HG02623 (cell line): ENCODE data around the gene IL15.
"Not testable (repeated sequence)": the region's sequence is repeated elsewhere in the genome, so short reads cannot be mapped to it uniquely, and the experiment has no call there.

Experiments used
- ATAC-seq: cut with Tn5 transposase; IDR thresholded peaks from one replicate; pipeline ENCODE4 v1.9.1; 2021; ENCODE audit warnings: moderate library complexity; ENCODE audit not compliant: unreplicated experiment

Gene IL15, protein sequence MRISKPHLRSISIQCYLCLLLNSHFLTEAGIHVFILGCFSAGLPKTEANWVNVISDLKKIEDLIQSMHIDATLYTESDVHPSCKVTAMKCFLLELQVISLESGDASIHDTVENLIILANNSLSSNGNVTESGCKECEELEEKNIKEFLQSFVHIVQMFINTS

DNA sequence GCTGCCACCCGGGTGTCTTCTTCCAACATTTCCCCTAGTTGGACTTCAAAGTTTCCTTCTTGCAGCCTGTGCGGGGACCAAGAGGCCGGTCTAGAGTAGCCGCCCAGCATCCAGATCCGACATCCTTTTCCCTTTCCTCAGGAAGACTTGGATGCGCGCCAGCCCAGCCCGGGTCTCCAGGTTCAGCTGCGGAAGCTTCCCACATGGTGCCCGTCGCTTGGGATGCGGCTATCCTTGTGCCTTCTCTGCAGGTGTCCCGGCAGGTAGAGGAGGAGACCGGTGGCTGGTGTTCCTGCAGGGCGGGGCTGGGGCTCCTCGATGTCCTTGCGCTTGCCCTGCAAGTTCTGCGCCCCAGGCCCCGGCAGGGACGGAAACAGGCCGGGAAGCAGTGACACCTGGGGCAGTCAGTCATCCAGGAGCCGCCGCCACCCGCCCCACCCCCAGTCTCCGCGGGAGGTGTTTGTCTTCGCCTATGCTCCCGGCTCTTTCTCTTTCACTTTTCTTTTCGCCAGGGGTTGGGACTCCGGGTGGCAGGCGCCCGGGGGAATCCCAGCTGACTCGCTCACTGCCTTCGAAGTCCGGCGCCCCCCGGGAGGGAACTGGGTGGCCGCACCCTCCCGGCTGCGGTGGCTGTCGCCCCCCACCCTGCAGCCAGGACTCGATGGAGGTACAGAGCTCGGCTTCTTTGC, at the start of gene IL15:
TSS of gene IL15 (plus strand) at position 502 of the 689 bp plus-strand sequence. CDS start 82,882 bp downstream, outside the sequence.
- ATAC-seq, result peak; percentile 60

DNA sequence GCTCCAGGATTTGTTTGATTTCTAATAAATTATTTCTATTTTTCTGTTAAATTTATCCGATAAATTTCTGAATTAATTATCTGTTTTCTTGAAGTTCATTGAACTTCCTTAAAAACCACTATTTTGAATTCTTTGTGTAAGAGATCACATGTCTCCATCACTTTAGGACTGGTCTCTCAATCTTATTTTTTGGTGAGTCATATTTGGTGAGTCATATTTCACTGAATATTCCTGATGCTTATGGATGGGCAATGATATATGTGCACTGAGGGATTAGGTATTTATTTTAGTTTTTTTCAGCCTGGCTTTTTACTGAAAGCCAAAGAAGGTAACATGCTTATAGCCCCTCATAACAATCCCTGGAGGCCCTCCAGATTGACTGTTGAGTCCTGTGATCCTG, 48.5 kb upstream of the IL15 start:
- ATAC-seq, result no peak

DNA sequence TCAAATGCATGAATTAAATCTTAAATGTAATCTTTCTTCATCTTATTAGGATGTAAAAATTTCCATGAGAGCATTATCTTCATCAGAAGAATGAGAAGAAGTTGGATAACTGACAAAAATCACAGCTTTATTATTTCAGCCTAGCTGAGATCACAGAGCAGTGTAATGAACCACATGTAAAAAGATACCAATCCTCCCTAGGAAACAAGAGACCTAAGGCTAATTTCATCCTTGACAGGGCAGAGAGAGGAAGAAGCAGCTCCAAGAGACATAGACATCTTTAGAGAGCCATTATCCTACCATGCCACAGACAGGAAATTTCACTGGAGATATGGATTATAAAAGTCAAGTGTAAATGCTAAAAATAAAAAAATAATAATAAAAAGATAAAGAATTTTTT, 40.9 kb upstream of the IL15 start:
- ATAC-seq, result no peak

GRCh38 chr4:141599853-141600252, 36.5 kb upstream of the IL15 start:
- no peak for ATAC-seq

DNA sequence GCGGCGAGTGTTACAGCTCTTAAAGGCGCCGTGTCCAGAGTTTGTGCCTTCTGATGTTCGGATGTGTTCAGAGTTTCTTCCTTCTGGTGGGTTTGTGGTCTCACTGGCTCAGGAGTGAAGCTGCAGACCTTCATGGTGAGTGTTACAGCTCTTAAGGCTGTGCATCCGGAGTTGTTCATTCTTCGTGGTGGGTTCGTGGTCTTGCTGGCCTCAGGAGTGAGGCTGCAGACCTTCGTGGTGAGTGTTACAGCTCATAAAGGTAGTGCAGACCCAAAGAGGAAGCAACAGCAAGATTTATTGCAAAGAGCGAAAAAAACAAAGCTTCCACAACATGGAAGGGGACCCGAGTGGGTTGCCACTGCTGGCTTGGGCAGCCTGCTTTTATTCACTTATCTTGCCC, 31.7 kb upstream of the IL15 start:
- ATAC-seq, result not testable (repeated sequence)

GRCh38 chr4:141605425-141605856, 30.9 kb upstream of the IL15 start:
- no peak for ATAC-seq

GRCh38 chr4:141609243-141609642, 27.1 kb upstream of the IL15 start:
- ATAC-seq, result no peak

GRCh38 chr4:141610365-141610764, 26.0 kb upstream of the IL15 start:
- no peak for ATAC-seq

DNA sequence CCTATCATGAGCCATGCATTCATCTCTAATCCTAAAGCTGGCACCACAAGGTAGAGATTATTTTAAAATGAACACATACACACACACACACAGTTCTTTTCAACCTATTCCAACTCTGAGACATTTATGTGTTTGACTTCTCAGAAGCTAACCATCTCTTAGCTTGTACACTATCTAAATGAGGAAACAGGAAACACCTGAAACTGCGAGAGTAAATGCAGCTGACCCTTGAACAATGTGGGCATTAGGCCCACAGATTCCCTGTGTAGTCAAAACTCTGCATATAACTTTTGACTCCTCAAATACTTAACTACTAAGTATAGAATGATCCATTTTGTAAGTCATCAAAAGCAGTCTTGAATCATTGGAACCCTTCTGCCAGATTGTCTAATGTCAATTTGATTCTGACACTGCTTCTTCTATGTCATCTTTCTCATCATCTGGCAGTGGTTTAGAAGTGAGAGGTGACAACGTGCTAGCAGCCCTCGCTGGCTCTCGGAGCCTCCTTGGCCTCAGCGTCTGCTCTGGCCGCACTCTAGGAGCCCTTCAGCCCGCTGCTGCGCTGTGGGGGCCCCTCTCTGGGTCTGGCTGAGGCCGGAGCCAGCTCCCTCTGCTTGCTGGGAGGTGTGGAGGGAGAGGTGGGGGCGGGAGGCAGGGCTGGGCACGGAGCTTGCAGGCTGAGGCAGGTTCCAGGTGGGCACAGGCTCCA, 21.4 kb upstream of the IL15 start:
- ATAC-seq, result peak; percentile 73

GRCh38 chr4:141615587-141615918, 20.8 kb upstream of the IL15 start:
- ATAC-seq, result not testable (repeated sequence)

DNA sequence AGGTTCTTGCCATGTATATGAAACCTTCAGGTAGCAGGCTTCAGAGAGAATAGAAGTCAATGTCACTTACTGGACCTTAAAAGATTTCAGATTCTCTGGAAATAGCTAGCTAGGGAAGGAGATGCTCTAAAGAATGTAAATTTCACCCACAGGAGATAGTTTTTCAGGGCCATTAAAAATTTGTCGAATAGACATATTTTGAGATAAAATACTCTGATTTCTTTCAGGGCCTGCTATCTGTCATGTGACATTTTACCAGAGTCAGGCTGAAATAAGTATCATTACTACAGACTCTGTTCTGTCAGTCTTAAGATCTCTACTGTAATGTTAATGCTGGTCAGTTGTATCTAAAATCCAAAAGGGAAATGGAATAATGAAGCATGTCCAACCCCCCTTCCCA, 15.7 kb upstream of the IL15 start:
- ATAC-seq, result no peak

DNA sequence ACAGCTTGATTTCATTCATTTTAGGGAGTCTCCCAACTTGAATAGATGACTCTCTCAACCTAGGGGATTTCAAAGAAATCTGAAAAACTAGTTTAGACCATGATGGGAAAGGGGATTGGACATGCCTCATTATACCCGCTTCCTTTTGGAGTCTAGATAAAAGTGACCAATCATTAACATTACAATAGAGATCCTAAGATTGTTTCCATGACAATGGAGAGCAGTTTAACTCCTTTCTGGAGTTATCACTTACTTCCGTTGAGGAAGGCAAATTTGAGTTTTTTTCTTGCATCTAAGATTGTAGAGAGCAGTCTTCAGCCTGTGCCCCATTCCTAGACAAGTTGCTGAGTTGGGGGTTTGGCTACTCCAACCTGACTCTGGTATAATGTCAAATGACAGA, 11.4 kb upstream of the IL15 start:
- no peak for ATAC-seq

- no peak for ATAC-seq
Observed at GRCh38 chr4:141630854-141631253, 5.5 kb upstream of the IL15 start.

DNA sequence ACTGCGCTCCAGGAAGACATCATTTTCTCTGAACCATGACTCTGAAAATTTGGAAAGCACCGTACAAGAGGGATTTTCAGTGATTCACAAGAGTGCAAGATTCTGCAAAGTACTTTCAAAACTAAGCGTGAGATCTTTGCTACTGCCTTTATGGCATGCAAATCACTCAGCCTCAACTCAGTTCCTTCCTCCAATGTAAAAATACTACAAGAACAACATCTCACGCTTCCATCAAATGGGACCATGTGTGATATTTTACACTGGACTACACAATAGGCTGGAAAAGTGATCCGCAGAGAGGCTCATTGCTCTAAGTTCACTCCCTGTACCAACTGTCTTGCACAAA, 674 bp upstream of the IL15 start:
- peak; percentile 35 for ATAC-seq

GRCh38 chr4:141636771-141637460, 533 bp downstream of the IL15 start:
- peak; percentile 38 for ATAC-seq

- no peak for ATAC-seq
Observed at GRCh38 chr4:141637565-141637964, 1.2 kb downstream of the IL15 start.

DNA sequence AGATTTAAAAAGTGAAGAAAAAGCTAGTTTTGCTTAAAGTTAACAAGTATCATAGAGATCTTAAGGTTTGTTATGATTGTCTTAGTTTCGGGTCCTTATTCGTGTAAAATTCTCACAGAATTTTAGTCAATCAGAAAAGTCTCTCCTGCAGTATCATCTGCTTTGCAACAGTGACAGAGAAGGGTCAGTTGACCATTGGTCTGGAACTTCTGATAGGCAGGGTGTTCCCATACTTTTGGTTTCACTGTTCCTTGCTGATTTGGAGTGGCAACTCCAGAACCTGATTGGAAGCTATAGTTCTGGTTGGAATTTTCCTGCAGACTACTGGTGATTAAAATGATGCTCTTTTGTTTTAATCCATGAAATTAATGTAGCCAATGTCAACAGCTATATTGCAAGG, 1.8 kb downstream of the IL15 start:
- no peak for ATAC-seq

DNA sequence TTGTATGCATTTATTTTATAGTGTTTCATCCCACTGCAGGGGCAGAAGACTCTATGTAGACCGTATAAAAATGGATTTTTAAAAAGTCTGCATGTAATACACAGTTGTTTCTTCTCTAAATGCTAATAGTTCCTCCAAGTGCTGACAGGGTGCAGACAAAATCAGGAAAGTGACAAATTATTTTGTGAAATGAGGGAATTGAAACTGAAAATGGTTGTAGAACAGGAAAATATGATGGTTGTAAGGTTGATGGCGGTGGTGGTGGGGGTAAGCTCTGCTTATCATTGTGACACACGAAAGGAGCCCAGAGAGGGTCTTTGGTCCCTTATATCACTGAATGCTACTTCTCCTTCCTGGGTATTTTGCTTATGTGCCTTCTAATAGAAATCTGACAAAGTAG, 4.3 kb downstream of the IL15 start:
- no peak for ATAC-seq

DNA sequence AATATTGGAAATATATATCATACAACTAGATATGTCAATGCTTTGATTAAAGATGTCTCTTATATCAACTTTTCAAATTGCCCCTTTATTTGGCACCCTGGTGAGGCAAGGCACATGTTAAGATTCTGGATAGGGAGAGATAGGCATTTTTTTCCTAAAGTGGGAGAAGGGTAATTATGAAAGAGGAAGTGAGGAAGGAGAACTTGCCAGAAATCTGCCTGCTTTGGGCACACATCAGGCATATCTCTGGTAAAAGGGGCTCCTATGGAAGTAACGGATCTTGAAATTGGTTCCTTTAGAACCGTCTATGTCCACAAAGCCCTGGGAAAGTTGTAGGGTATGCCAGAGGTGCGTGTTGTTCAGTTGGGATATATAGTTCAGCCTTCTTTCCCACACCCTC, 5.7 kb downstream of the IL15 start:
- ATAC-seq, result no peak

GRCh38 chr4:141642711-141643110, 6.3 kb downstream of the IL15 start:
- ATAC-seq, result no peak

GRCh38 chr4:141643557-141643956, 7.2 kb downstream of the IL15 start:
- peak; percentile 40 for ATAC-seq
